A673 (cell line): ENCODE data around the gene ARSA. TPM values are rescaled to one million over a fixed set of nuclear protein-coding genes. Genes with fewer than 3 reads are reported as not detected.

Source experiments
- BruUV-seq: library from RNA; stranded (reverse); fragments of 400-500 nt; replicated peaks from 2 replicates; lab custom pipeline; 2021; lab: Mats Ljungman, UMichigan
- CTCF ChIA-PET: fragments of 300-600 bp; sonication (Branson Sonifier 250); formaldehyde crosslinking; loops from one replicate; lab custom pipeline; 2022; ENCODE audit warnings: antibody characterized with exemption; lab: Charles Lee
- POLR2A ChIA-PET: fragments of 300-600 bp; sonication (Branson Sonifier 250); formaldehyde crosslinking; loops from one replicate; lab custom pipeline; 2022; ENCODE audit warnings: antibody characterized with exemption; ENCODE audit not compliant: low non-redundant PET; lab: Charles Lee
- DNase-seq: peaks from one replicate; pipeline ENCODE4 v3.0.0-alpha.2; 2015; ENCODE audit warnings: low spot score
- H3K27ac ChIP-seq: fragments of 200-600 bp; sonication (generic); 2 replicates; pipeline ENCODE4 v1.5.1; 2016; ENCODE audit warnings: mixed run types, low read depth, mild to moderate bottlenecking, mixed read lengths, antibody characterized with exemption, low read length; ENCODE audit not compliant: poor library complexity, severe bottlenecking
- H3K27me3 ChIP-seq: fragments of 200-600 bp; sonication (generic); replicated peaks from 2 replicates; pipeline ENCODE4 v1.6.1; 2017; ENCODE audit warnings: mixed run types, low read depth, mild to moderate bottlenecking, mixed read lengths, antibody characterized with exemption, low read length; ENCODE audit not compliant: insufficient read depth, poor library complexity
- H3K36me3 ChIP-seq: fragments of 200-600 bp; sonication (generic); 2 replicates; pipeline ENCODE4 v1.6.1; 2016; ENCODE audit warnings: mixed run types, mild to moderate bottlenecking, mixed read lengths, antibody characterized with exemption, low read length; ENCODE audit not compliant: insufficient read depth, poor library complexity, severe bottlenecking
- H3K4me1 ChIP-seq: fragments of 200-600 bp; sonication (generic); 2 replicates; pipeline ENCODE4 v1.6.1; 2017; ENCODE audit warnings: mixed run types, mild to moderate bottlenecking, mixed read lengths, antibody characterized with exemption, low read length; ENCODE audit not compliant: insufficient read depth, poor library complexity, severe bottlenecking
- H3K4me3 ChIP-seq: fragments of 200-600 bp; sonication (generic); 2 replicates; pipeline ENCODE4 v1.5.1; 2016; ENCODE audit warnings: low read depth, mixed run types, mild to moderate bottlenecking, mixed read lengths, low read length; ENCODE audit not compliant: poor library complexity, severe bottlenecking
- H3K9me3 ChIP-seq: fragments of 200-600 bp; sonication (generic); 2 replicates; pipeline ENCODE4 v1.6.1; 2016; ENCODE audit warnings: mixed run types, low read depth, mild to moderate bottlenecking, mixed read lengths, antibody characterized with exemption, low read length; ENCODE audit not compliant: poor library complexity, severe bottlenecking
- EZH2 ChIP-seq: fragments of 200-600 bp; sonication (generic); IDR thresholded peaks from 2 replicates; pipeline ENCODE4 v1.6.1; 2017; ENCODE audit warnings: borderline replicate concordance, low read depth, mild to moderate bottlenecking, mixed read lengths, antibody characterized with exemption, low read length; ENCODE audit not compliant: poor library complexity, severe bottlenecking
- intact Hi-C: fragments of 100-400 bp; cut with micrococcal nuclease; formaldehyde crosslinking; loops from one replicate; pipeline ENCODE4 v1.10.0; 2022; ENCODE audit not compliant: unreplicated experiment
- total RNA-seq: library from RNA; stranded (reverse); gene quantifications from 2 replicates; pipeline ENCODE4 v1.2.3, GENCODE V29; 2021
- TF ChIP-seq, protein P1 (sequence below): fragments of 300-800, 200-600 bp; sonication (generic); conservative IDR thresholded peaks from 2 replicates; pipeline ENCODE4 v1.5.1; 2017; ENCODE audit warnings: low read depth, mild to moderate bottlenecking, antibody characterized with exemption, low read length, moderate library complexity, mixed read lengths

ARSA gene
- total RNA-seq, 1 experiment from 2014 or later, result 15.6 TPM

DNA sequence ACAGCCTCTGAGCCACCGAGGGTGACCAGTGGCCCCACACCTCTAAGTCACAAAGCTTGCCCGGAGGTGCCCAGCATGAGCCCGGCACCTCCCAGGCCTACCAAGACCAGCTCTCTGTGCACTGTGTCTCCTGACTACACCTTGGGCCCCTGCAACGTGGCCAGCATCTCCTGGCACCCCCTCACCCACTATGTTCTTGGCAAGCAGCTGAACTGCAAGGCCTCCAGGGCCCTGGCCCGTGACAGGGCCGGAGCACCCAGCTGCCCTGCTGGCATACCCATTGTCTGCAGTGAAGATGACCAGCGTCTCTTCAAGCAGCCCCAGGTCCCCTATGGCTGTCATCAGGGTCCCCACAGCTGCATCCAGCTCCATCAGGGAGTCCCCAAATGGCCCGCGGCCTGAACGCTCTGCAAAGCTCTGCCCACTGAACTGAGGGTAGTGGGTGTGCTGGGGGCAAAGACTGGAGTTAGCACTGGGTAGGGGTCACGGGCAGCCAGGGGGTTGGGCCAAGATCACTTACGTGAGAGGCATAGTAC, 1.6 kb downstream of the ARSA start:
- no peak overlapping the region for H3K4me3 ChIP-seq
- H3K27ac ChIP-seq, result no peak overlapping the region
- no peak for DNase-seq
- intact Hi-C loops, result no loop called here
- H3K36me3 ChIP-seq, result no peaks in the 10 kb centered on the region
- CTCF ChIA-PET, result no interaction called here
- H3K9me3 ChIP-seq, result no peaks in the 10 kb centered on the region
- H3K27me3 ChIP-seq, result no peaks in the 10 kb centered on the region
- BruUV-seq, result no TSS peak
- TF ChIP-seq, protein P1, sequence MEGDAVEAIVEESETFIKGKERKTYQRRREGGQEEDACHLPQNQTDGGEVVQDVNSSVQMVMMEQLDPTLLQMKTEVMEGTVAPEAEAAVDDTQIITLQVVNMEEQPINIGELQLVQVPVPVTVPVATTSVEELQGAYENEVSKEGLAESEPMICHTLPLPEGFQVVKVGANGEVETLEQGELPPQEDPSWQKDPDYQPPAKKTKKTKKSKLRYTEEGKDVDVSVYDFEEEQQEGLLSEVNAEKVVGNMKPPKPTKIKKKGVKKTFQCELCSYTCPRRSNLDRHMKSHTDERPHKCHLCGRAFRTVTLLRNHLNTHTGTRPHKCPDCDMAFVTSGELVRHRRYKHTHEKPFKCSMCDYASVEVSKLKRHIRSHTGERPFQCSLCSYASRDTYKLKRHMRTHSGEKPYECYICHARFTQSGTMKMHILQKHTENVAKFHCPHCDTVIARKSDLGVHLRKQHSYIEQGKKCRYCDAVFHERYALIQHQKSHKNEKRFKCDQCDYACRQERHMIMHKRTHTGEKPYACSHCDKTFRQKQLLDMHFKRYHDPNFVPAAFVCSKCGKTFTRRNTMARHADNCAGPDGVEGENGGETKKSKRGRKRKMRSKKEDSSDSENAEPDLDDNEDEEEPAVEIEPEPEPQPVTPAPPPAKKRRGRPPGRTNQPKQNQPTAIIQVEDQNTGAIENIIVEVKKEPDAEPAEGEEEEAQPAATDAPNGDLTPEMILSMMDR, result no peak
- TF ChIP-seq EZH2, result no peak
- peaks cover 13% of the 10 kb centered on the region for H3K4me1 ChIP-seq
- POLR2A ChIA-PET, result no interaction called here

DNA sequence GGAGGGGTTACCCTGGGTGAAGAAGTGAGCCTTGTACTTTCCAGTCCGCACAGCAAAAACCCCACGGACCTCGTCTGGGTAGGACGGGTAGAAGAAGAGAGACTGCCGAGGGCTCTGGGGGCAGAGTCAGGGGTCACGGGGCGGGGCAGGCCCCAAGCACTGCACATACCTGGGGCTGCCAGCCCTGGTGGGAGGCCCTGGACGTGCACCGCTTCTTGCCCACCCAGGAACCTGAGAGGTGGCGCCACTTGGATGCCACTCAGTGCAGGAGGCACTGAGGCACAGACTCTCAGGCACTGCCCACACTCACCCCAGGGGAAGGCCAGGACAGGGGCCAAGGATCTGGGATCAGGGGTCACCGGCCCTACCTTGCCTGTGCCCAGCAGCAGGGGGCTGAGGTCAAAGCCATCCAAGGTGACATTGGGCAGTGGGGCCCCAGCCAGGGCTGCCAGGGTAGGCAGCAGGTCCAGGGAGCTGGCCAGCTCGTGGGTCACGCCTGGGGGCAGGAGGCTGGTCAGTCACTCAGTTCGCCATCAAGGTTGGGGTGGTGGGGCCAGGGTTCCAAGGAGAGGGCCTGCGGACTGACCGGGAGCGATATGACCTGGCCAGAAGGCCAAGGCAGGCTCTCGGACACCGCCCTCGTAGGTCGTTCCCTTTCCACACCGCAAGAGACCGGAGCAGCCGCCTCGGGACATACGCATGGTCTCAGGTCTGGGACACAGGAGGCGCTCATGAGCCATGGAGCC, 2.2 kb downstream of the ARSA start:
- H3K36me3 ChIP-seq, result no peaks in the 10 kb centered on the region
- H3K9me3 ChIP-seq, result no peaks in the 10 kb centered on the region
- peaks cover 19% of the 10 kb centered on the region for H3K4me1 ChIP-seq
- ChIA-PET CTCF (no interaction called here), POLR2A (no interaction called here)
- TF ChIP-seq EZH2, result no peak
- TF ChIP-seq, protein P1, result no peak
- BruUV-seq, result no TSS peak
- H3K4me3 ChIP-seq, result no peak overlapping the region
- intact Hi-C loops, result no loop called here
- H3K27me3 ChIP-seq, result no peaks in the 10 kb centered on the region
- no peak overlapping the region for H3K27ac ChIP-seq
- DNase-seq, result no peak

DNA sequence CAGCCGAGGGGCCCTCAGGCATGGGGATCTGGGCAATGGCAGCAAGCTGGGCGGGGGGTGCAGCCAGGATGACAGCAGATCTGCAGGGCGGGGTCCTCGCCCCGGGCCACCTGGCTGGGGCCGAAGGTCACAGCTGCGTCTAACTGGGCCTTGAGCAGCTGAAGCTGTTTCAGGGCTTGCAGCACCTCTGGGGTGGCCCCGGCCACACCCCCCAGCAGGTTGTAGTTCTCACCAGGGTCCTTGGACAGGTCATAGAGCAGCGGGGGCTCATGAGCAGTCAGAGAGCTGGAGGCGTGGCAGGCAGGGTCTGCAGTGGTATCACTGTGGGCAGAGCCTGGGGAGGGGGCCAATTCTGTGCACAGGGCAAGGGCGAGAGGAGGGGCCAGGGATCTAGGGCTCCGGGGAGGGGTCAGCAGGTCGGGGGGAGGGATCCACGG, 2.8 kb downstream of the ARSA start:
- Histone ChIP-seq H3K4me1 (peaks cover 19% of the 10 kb centered on the region), H3K4me3 (no peak overlapping the region), H3K27me3 (no peaks in the 10 kb centered on the region), H3K27ac (no peak overlapping the region), H3K36me3 (no peaks in the 10 kb centered on the region), H3K9me3 (no peaks in the 10 kb centered on the region)
- POLR2A ChIA-PET, result no interaction called here
- no TSS peak for BruUV-seq
- no peak for DNase-seq
- CTCF ChIA-PET, result no interaction called here
- intact Hi-C loops, result no loop called here
- TF ChIP-seq, protein P1, result no peak
- TF ChIP-seq EZH2, result no peak
